HepG2 (cell line): ENCODE data around the gene IKZF2. TPM values are rescaled to one million over a fixed set of nuclear protein-coding genes. Genes with fewer than 3 reads are reported as not detected.
A peak's percentile ranks its signal among the peaks of the same experiment; 100 is the strongest.

Experiments
- ARID4A ChIP-seq: sonication (generic); formaldehyde crosslinking; IDR thresholded peaks from 2 replicates; pipeline ENCODE4 v1.5.0; 2020; ENCODE audit warnings: mild to moderate bottlenecking, missing genetic modification reagents, borderline replicate concordance
- HOXA7 ChIP-seq: sonication (generic); formaldehyde crosslinking; IDR thresholded peaks from 2 replicates; pipeline ENCODE4 v1.8.1; 2022; ENCODE audit warnings: mild to moderate bottlenecking, missing genetic modification reagents, moderate library complexity
- MIER3 ChIP-seq: IDR thresholded peaks from 2 replicates; pipeline ENCODE4 v1.6.1; 2016; ENCODE audit warnings: missing compliant biosample characterization, borderline replicate concordance
- SP1 ChIP-seq, 2 experiments: fragments of 450-650 bp in 1 of 2; sonication (generic) in 1 of 2; formaldehyde crosslinking in 1 of 2; IDR thresholded peaks; 2 replicates each; pipeline versions ENCODE4 v1.4.0 to v1.6.1; 2016 to 2020; ENCODE audit warnings: missing genetic modification reagents in 1 of 2
- TFDP1 ChIP-seq: IDR thresholded peaks from 2 replicates; pipeline ENCODE4 v1.6.1; 2016; ENCODE audit warnings: missing compliant biosample characterization, missing genetic modification reagents, borderline replicate concordance
- TOPORS ChIP-seq: sonication (generic); formaldehyde crosslinking; IDR thresholded peaks from 2 replicates; pipeline ENCODE4 v1.8.0; 2023; ENCODE audit warnings: mild to moderate bottlenecking, missing genetic modification reagents
- ZBTB38 ChIP-seq: sonication (generic); formaldehyde crosslinking; IDR thresholded peaks from 2 replicates; pipeline ENCODE4 v1.5.1; 2020; ENCODE audit warnings: mild to moderate bottlenecking, missing genetic modification reagents
- ZBTB7B ChIP-seq: sonication (generic); formaldehyde crosslinking; IDR thresholded peaks from 2 replicates; pipeline ENCODE4 v1.4.0; 2020; ENCODE audit warnings: missing genetic modification reagents
- ZNF121 ChIP-seq: sonication (generic); formaldehyde crosslinking; IDR thresholded peaks from 2 replicates; pipeline ENCODE4 v1.5.0; 2020; ENCODE audit warnings: mild to moderate bottlenecking, missing genetic modification reagents
- ZNF253 ChIP-seq: sonication (generic); formaldehyde crosslinking; IDR thresholded peaks from 2 replicates; pipeline ENCODE4 v1.8.0; 2022; ENCODE audit warnings: mild to moderate bottlenecking, missing genetic modification reagents, borderline replicate concordance
- ZNF30 ChIP-seq: sonication (generic); formaldehyde crosslinking; IDR thresholded peaks from 2 replicates; pipeline ENCODE4 v1.5.0; 2020; ENCODE audit warnings: mild to moderate bottlenecking, missing genetic modification reagents
- ZNF777 ChIP-seq: sonication (generic); formaldehyde crosslinking; IDR thresholded peaks from 2 replicates; pipeline ENCODE4 v1.4.0; 2020; ENCODE audit warnings: missing genetic modification reagents
- polyA plus RNA-seq, 8 experiments: library from polyadenylated mRNA; depleted of rRNA in 3 of 8; stranded (reverse) in 7 of 8; unstranded in 1 of 8; fragments of >200 nt; fragmentation: Illumina TruSeq in 4 of 8; extraction: Trizol in 4 of 8; gene quantifications; 2 replicates each; pipeline versions ENCODE4 v1.2.1 to v1.2.3, GENCODE V29; 2011 to 2016; ENCODE audit warnings: low read depth in 4 of 8, missing spikeins in 1 of 8, mixed read lengths in 1 of 8; ENCODE audit not compliant: insufficient read depth in 1 of 8
- total RNA-seq, 5 experiments: library from RNA; depleted of rRNA; stranded (reverse); fragments of >200 nt; fragmentation: Illumina TruSeq; extraction: Trizol; gene quantifications; 2 replicates each; pipeline ENCODE4 v1.2.3, GENCODE V29; 2016; ENCODE audit warnings: low read depth in 1 of 5
- TF ChIP-seq, protein P1 (sequence below): sonication (generic); formaldehyde crosslinking; IDR thresholded peaks from 2 replicates; pipeline ENCODE4 v1.8.1; 2022; ENCODE audit warnings: low read depth, mild to moderate bottlenecking, missing genetic modification reagents
- TF ChIP-seq, protein P2 (sequence below): sonication (generic); formaldehyde crosslinking; IDR thresholded peaks from 2 replicates; pipeline ENCODE4 v1.4.0; 2020; ENCODE audit warnings: mild to moderate bottlenecking, low read depth, missing genetic modification reagents
- TF ChIP-seq, protein P3 (sequence below): IDR thresholded peaks from 2 replicates; pipeline ENCODE4 v1.4.0; 2020; ENCODE audit warnings: mild to moderate bottlenecking, missing genetic modification reagents

IKZF2 gene
- total and polyA plus RNA-seq, 2 of the 13 experiments (the other 11 are each of a cell fraction or from before 2014, with no cell fraction given), result 0.18 to 0.86 TPM

DNA sequence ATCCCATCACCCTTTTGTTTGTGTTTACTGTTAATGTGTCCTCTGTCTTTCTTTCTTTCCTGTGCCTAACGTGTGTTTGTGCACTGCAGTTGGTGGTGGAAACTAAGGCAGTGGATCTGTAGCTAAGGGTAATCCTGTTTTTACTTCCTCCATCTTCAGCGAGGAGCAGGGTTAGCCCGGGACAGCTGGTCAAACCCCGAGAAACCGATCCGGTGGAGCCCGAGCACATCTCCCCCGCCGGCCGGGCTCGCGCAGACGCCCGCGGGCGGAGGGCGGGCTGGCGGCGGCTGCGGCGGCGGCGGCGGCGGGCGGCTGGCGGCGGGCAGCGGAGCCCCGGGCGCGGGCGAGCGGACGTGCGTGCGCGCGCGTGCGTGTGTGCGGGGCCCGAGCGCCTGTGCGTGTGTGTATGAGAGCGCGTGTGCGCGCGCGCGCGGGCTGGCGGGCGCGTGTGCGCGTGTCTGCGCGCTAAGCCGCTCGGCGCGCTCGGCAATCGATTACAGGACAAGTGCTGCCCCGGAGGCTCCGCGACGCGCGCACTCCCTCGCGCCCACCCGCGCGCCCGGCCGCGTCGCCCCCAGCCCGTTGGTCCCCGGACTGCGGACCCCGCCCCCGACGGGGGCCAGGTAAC, at the start of gene IKZF2 (continued):
- TF ChIP-seq ARID4A (peak; percentile 43; the same call in 1 of the 2 replicates), ZBTB7B (0 out of 2 replicates have a peak, but pooled peaks have one; percentile 8), ZNF253 (CRISPR knock-in tag) (peak; percentile 35; the same call in 1 of the 2 replicates), TFDP1 (peak; percentile 57; the same call in 1 of the 2 replicates), HOXA7 (no peak), SP1 (IDR thresholded peaks at IDR 0.05) (no peak), SP1 (CRISPR knock-in tag; IDR thresholded peaks at IDR 0.05) (no peak), MIER3 (CRISPR knock-in tag) (no peak), ZNF30 (CRISPR knock-in tag) (no peak), ZBTB38 (no peak), TOPORS (CRISPR knock-in tag) (peak; percentile 90; the same call in 1 of the 2 replicates), ZNF121 (CRISPR knock-in tag) (no peak), ZNF777 (CRISPR knock-in tag) (peak; percentile 52; the same call in 1 of the 2 replicates)
- TF ChIP-seq, protein P1, sequence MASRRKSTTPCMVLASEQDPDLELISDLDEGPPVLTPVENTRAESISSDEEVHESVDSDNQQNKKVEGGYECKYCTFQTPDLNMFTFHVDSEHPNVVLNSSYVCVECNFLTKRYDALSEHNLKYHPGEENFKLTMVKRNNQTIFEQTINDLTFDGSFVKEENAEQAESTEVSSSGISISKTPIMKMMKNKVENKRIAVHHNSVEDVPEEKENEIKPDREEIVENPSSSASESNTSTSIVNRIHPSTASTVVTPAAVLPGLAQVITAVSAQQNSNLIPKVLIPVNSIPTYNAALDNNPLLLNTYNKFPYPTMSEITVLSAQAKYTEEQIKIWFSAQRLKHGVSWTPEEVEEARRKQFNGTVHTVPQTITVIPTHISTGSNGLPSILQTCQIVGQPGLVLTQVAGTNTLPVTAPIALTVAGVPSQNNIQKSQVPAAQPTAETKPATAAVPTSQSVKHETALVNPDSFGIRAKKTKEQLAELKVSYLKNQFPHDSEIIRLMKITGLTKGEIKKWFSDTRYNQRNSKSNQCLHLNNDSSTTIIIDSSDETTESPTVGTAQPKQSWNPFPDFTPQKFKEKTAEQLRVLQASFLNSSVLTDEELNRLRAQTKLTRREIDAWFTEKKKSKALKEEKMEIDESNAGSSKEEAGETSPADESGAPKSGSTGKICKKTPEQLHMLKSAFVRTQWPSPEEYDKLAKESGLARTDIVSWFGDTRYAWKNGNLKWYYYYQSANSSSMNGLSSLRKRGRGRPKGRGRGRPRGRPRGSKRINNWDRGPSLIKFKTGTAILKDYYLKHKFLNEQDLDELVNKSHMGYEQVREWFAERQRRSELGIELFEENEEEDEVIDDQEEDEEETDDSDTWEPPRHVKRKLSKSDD, result 0 out of 2 replicates have a peak, but pooled peaks have one; percentile 64
- TF ChIP-seq, protein P2, sequence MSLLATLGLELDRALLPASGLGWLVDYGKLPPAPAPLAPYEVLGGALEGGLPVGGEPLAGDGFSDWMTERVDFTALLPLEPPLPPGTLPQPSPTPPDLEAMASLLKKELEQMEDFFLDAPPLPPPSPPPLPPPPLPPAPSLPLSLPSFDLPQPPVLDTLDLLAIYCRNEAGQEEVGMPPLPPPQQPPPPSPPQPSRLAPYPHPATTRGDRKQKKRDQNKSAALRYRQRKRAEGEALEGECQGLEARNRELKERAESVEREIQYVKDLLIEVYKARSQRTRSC (CRISPR knock-in tag), result no peak
- TF ChIP-seq, protein P3, sequence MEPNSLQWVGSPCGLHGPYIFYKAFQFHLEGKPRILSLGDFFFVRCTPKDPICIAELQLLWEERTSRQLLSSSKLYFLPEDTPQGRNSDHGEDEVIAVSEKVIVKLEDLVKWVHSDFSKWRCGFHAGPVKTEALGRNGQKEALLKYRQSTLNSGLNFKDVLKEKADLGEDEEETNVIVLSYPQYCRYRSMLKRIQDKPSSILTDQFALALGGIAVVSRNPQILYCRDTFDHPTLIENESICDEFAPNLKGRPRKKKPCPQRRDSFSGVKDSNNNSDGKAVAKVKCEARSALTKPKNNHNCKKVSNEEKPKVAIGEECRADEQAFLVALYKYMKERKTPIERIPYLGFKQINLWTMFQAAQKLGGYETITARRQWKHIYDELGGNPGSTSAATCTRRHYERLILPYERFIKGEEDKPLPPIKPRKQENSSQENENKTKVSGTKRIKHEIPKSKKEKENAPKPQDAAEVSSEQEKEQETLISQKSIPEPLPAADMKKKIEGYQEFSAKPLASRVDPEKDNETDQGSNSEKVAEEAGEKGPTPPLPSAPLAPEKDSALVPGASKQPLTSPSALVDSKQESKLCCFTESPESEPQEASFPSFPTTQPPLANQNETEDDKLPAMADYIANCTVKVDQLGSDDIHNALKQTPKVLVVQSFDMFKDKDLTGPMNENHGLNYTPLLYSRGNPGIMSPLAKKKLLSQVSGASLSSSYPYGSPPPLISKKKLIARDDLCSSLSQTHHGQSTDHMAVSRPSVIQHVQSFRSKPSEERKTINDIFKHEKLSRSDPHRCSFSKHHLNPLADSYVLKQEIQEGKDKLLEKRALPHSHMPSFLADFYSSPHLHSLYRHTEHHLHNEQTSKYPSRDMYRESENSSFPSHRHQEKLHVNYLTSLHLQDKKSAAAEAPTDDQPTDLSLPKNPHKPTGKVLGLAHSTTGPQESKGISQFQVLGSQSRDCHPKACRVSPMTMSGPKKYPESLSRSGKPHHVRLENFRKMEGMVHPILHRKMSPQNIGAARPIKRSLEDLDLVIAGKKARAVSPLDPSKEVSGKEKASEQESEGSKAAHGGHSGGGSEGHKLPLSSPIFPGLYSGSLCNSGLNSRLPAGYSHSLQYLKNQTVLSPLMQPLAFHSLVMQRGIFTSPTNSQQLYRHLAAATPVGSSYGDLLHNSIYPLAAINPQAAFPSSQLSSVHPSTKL (CRISPR knock-in tag), result 0 out of 2 replicates have a peak, but pooled peaks have one; percentile 1
